HG03521 (cell line): Measurements from ENCODE around the gene ZNF138.
"Not testable (repeated sequence)": the region's sequence is repeated elsewhere in the genome, so short reads cannot be mapped to it uniquely, and the experiment has no call there.

Source experiments
- ATAC-seq: cut with Tn5 transposase; IDR thresholded peaks from one replicate; pipeline ENCODE4 v1.9.1; 2021; ENCODE audit warnings: mild to moderate bottlenecking, moderate library complexity; ENCODE audit not compliant: unreplicated experiment

ZNF138 gene

DNA sequence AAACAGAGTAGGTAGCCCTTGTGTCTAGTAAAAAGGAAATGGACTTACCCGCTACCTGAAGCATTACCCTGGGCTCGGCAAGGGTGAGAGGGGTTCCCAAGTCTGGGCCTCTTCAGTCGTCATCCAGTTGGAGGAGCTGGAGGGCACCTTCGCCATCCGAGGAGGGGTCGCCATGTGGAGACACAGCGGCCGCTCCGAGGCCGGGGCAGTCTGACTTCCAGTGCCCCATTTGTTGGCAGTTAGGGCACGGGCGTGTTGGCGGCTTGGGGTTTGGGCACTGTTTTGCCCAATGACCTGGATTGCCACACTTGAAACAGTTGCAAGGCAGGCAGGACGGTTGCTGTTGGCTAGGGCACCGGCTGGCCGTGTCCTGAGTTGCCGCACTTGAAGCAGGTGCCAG is 43.8 kb downstream of the ZNF138 start:
- ATAC-seq, result not testable (repeated sequence)

- ATAC-seq, result no peak
Observed at GRCh38 chr7:64838691-64839090, 44.5 kb downstream of the ZNF138 start.

DNA sequence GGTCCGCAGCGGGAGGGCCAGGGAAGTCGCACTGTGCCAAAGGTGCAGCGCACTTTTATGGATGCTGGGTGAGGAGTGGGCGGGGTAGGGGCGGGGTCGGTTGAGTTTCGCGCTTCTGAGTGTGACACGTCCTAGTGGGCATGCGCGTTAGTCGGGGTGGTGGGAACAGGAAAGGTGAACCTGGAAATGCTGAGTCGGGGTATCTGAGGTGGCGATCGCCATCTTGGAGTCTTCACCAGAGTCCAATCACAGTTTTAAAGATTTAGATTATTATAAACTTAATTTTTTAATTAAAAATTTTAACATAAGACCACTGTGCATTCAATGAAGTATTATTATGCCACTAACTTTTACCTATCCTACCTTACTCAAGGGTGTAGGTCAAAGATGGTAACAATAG is 45.7 kb downstream of the ZNF138 start:
- no peak for ATAC-seq

- ATAC-seq, result no peak
Observed at GRCh38 chr7:64849250-64849923, 55.2 kb downstream of the ZNF138 start.

- ATAC-seq, result no peak
Observed at GRCh38 chr7:64849924-64850499, 55.8 kb downstream of the ZNF138 start.

DNA sequence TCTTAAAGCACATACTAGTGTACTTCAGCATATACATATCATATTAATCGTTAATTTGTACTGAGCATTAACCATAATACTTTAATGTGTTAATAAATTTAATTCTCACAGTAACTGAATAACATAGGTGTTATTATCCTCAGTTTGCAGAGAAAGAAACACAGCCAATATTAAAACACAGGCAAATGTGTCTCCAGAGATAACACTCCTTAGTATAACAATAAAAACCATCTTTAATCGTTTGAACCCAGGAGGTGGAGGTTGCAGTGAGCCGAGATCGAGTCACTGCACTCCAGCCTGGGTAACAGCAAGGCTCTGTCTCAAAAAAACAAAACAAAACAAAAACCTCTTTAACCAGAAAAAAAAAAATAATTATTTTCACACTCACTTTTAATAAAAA is 59.5 kb downstream of the ZNF138 start:
- ATAC-seq, result no peak

DNA sequence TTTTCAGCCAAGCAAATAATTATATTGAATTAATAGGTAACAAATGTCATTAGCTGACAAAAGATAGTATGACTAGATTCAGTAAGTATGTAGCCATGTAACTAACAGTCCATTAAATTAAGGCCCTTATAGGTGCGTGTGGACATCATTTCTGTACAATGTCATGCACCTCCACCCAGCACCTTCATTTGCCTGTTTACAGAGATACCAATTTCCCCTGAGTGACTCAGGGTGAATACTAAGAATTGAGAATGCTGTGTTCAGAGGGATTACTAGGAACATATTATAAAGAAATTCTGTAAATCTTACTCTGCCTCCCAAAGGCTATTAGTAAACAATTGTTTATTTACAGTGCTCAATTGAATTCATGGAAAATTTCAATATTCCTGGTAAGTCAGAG is 60.7 kb downstream of the ZNF138 start:
- ATAC-seq, result no peak

GRCh38 chr7:64863021-64863420 is 68.8 kb downstream of the ZNF138 start:
- ATAC-seq, result no peak

DNA sequence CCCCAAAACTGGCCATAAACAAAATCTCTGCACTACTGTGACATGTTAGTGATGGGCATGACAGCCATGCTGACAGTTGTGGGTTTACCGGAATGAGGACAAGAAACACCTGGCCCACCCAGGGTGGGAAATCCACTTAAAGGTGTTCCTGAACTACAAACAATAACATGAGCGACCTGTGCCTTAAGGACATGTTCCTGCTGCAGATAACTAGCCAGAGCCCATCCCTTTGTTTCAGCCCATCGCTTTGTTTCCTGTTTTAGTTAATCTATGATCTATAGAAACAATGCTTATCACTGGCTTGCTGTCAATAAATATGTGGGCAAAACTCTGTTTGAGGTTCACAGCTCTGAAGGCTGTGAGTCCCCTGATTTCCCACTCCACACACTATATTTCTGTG is 69.3 kb downstream of the ZNF138 start:
- not testable (repeated sequence) for ATAC-seq

DNA sequence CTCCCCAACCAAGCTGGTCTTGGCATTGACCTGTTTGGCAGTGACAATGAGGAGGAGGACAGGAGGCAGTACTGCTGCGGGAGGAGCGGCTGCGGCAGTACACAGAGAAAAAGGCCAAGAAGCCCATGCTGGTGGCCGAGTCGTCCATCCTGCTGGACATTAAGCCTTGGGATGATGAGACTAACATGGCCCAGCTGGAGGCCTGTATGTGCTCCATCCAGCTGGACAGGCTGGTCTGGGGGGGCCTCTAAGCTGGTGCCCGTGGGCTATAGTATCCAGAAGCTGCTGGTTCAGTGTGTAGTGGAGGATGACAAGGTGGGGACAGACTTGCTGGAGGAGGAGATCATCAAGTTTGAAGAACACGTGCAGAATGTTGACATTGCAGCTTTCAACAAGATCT is 69.7 kb downstream of the ZNF138 start:
- no peak for ATAC-seq

DNA sequence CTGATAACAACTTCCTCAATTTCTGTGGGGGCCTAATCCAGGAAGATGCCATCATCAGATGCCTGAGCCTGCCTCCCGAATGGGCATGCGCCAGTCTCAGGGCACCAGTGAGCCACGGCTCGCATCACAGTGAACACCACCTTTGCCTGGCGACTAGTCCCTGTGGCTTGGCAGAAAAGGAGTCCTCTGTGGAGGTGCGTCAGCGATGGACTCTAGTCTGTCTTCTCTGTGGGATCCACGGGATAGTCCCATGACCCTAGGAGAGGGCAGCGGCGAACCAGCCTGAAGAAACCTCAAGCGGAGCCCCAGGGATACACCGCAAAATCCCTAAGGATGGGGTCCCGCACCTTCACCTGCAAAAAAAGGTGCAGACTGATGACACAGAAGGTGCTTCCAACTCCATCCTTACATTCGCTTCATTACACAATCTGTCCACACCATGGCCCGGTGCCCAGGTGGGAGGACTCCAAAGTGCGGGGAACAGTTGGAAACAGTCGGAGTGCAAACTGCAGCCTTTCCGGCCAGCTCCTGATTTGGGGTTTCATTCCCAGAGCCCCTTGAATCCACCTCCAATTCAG is 73.7 kb downstream of the ZNF138 start:
- ATAC-seq, result no peak

DNA sequence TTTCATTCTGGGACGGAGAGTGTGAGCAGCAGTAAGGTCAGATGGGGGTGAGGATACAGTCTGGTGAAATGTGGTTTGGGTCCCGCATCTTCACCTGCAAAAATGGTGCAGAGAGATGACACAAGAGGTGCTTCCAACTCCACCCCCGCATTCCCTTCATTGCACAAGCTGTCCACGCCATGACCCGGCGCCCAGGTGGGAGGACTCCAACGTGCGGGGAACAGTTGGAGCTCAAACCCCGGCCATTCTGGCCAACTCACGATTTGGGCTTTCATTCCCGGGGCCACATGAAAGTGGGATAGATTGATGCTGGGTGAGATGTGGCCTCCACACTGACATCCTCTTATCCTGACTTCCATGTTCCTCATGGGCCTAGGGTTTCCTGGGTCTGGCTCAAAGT is 74.3 kb downstream of the ZNF138 start:
- ATAC-seq, result no peak

GRCh38 chr7:64869121-64869725 is 75.0 kb downstream of the ZNF138 start:
- ATAC-seq, result no peak

DNA sequence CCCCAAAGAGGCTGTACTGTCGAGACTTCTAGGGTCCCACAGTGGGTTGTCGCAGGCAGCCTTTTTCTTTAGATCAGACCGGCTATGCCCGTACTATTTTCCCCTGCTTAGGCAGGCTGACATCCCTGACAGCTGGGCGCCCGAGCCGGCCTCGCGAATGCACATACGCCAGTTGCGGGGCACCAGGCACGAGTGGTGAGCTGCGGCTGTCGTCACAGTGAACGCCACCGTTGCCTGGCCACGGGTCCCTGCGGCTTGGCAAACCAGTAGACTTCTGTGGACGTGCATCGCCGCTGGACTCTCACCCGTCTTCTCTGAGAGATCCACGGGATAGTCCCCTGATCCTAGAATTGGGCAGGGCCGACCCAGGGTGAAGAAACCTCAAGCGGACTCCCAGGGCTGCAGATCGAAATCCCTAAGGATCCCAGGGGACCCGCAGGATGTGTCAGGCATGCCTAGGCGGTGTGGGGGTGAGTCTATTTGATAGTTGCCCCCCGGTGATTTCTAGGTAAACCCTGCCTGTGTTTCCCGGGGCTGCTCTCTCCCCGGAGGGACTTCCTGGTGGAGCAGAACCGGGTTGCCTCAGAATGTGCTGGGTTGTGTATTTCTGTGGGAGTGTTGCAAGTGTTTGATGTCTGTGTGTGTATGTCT is 75.8 kb downstream of the ZNF138 start:
- no peak for ATAC-seq

- ATAC-seq, result no peak
Observed at GRCh38 chr7:64870656-64871055, 76.4 kb downstream of the ZNF138 start.

GRCh38 chr7:64871761-64872160 is 77.5 kb downstream of the ZNF138 start:
- no peak for ATAC-seq

DNA sequence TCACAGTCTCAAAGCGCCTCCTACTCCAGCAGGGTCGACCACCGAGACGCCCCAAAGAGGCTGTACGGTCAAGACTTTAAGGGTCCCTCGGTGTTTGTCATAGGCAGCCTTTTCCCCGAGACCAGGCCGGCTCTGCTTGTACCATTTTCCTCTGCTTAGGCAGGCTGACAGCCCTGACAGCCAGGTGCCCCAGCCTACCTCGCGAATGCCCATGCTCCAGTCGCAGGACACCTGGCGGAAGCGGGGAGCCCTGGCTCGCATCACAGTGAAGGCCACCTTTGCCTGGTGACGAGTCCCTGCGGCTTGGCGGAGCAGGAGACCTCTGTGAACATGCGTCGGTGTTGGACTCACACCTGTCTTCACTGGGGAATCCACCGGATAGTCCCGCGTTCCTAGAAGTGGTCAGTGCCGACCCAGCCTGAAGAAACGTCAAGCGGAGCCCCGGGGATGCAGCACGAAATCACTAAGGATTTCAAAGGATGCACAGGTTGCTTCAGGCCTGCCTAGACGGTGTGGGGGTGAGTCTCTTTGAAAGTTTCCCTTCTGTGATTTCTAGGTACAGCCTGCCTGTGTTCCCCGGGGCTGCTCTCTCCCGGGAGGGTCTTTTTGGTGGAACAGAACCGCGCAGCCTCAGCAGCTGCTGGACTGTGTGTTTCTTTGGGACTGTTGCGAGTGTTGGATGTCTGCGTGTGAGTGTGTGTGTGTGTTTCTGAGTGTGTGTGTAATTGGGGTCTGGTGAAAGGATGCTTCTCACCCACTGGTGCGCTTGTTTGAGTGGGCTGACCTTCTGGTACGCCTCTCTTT is 78.3 kb downstream of the ZNF138 start:
- ATAC-seq, result no peak

- no peak for ATAC-seq
Observed at GRCh38 chr7:64873155-64873500, 78.9 kb downstream of the ZNF138 start.

GRCh38 chr7:64873517-64873916 is 79.3 kb downstream of the ZNF138 start:
- no peak for ATAC-seq

GRCh38 chr7:64874114-64874513 is 79.9 kb downstream of the ZNF138 start:
- no peak for ATAC-seq
